ENCODE data around the gene SEMA4A.
A peak's percentile ranks its signal among the peaks of the same experiment; 100 is the strongest.
"Not testable (repeated sequence)": the region's sequence is repeated elsewhere in the genome, so short reads cannot be mapped to it uniquely, and the experiment has no call there.

SEMA4A gene

GRCh38 chr1:156119503-156120209, 33.7 kb upstream of the SEMA4A start:
- DNase-seq (ENCODE audit: low spot score), result no peak

GRCh38 chr1:156120318-156120717, 33.1 kb upstream of the SEMA4A start:
- DNase-seq (ENCODE audit: low spot score), result no peak

GRCh38 chr1:156121005-156121404, 32.4 kb upstream of the SEMA4A start:
- DNase-seq (ENCODE audit: low spot score), result not testable (repeated sequence)

- no peak for DNase-seq (ENCODE audit: low spot score)
Measured at GRCh38 chr1:156121457-156121856, 31.9 kb upstream of the SEMA4A start.

- DNase-seq (ENCODE audit: low spot score), result no peak
Measured at GRCh38 chr1:156122086-156122485, 31.3 kb upstream of the SEMA4A start.

GRCh38 chr1:156122519-156123355, 30.6 kb upstream of the SEMA4A start:
- DNase-seq (ENCODE audit: low spot score), result peak; percentile 65

GRCh38 chr1:156123356-156124196, 29.8 kb upstream of the SEMA4A start:
- DNase-seq (ENCODE audit: low spot score), result peak; percentile 96

- no peak for DNase-seq (ENCODE audit: low spot score)
Measured at GRCh38 chr1:156124557-156125483, 28.6 kb upstream of the SEMA4A start.

- DNase-seq (ENCODE audit: low spot score), result not testable (repeated sequence)
Measured at GRCh38 chr1:156125544-156125943, 27.8 kb upstream of the SEMA4A start.

GRCh38 chr1:156126043-156126629, 27.2 kb upstream of the SEMA4A start:
- no peak for DNase-seq (ENCODE audit: low spot score)

- DNase-seq (ENCODE audit: low spot score), result no peak
Measured at GRCh38 chr1:156126630-156127534, 26.5 kb upstream of the SEMA4A start.

GRCh38 chr1:156128308-156128653, 25.1 kb upstream of the SEMA4A start:
- no peak for DNase-seq (ENCODE audit: low spot score)

- DNase-seq (ENCODE audit: low spot score), result no peak
Measured at GRCh38 chr1:156128654-156129597, 24.5 kb upstream of the SEMA4A start.

GRCh38 chr1:156129687-156130577, 23.5 kb upstream of the SEMA4A start:
- no peak for DNase-seq (ENCODE audit: low spot score)

- no peak for DNase-seq (ENCODE audit: low spot score)
Measured at GRCh38 chr1:156130578-156130942, 22.8 kb upstream of the SEMA4A start.

GRCh38 chr1:156134716-156135435, 18.5 kb upstream of the SEMA4A start:
- no peak for DNase-seq (ENCODE audit: low spot score)

Measured in putamen (tissue), 1 donor.